GM18519 (cell line): Measurements from ENCODE around the gene SNRPD2.
A peak's percentile ranks its signal among the peaks of the same experiment; 100 is the strongest.
"Not testable (repeated sequence)": the region's sequence is repeated elsewhere in the genome, so short reads cannot be mapped to it uniquely, and the experiment has no call there.

Source experiments
- ATAC-seq: cut with Tn5 transposase; IDR thresholded peaks from one replicate; pipeline ENCODE4 v1.9.1; 2021; ENCODE audit warnings: mild to moderate bottlenecking, moderate library complexity; ENCODE audit not compliant: unreplicated experiment, low FRiP score

Gene SNRPD2

DNA sequence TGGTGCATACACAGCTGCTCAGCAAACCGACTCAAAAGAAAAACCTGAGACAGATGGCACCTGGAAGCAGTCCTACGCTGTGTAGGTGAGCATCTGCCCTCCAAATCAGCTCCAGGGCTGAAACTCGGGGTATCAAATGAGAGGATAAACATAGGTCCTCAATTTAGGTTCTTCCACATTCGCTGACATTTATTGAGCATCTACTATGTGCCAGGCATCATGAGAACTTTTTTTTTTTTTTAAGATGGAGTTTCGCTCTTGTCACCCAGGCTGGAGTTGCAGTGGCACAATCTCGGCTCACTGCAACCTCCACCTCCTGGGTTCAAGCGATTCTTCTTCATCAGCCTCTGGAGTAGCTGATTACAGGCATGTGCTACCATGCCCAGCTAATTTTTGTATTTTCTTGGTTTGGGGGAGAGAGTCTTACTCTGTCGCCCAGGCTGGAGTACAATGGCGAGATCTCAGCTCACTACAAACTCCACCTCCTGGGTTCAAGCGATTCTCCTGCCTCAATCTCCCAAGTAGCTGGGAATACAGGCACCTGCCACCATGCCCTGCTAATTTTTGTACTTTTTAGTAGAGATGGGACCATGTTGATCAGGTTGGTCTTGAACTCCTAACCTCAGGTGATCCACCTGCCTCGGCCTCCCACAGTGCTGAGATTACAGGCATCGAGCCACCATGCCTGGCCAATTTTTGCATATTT, 14.1 kb upstream of the SNRPD2 start:
- no peak for ATAC-seq

DNA sequence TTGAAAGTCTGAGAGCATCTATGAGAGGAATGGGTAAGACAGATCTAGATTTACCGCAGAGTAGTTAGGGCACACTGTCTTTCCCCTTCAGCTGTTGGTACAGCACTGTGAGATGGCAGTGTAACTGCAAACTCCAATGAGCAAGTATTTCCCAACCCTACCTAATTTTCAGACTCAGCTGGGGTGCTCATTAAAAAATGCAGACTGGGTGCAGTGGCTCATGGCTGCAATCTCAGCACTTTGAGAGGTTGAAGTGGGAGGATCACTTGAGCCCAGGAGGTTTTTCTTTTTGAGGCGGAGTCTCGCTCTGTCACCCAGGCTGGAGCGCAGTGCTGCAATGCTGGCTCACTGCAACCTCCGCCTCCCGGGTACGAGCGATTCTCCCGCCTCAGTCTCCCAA, 13.4 kb upstream of the SNRPD2 start:
- ATAC-seq: no peak

DNA sequence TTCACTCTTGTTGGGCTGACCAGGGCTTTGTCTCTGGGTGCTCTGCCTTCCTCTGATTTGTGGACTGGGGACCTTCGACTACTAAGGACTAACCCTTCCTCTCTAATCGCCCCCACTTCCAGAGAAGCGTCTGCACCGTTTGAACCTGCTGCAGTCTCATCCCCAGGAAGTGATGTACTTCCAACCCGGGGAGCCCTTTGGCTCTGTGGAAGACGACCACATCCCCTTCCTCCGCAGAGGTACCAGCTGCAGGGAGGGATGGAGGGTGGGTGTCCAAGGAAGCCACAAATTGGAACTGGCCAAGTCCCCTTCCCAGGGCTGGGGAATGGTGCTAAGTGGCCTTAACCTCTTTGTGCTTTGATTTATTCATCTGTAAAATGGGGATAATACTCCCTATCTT, 9.9 kb upstream of the SNRPD2 start:
- no peak for ATAC-seq

DNA sequence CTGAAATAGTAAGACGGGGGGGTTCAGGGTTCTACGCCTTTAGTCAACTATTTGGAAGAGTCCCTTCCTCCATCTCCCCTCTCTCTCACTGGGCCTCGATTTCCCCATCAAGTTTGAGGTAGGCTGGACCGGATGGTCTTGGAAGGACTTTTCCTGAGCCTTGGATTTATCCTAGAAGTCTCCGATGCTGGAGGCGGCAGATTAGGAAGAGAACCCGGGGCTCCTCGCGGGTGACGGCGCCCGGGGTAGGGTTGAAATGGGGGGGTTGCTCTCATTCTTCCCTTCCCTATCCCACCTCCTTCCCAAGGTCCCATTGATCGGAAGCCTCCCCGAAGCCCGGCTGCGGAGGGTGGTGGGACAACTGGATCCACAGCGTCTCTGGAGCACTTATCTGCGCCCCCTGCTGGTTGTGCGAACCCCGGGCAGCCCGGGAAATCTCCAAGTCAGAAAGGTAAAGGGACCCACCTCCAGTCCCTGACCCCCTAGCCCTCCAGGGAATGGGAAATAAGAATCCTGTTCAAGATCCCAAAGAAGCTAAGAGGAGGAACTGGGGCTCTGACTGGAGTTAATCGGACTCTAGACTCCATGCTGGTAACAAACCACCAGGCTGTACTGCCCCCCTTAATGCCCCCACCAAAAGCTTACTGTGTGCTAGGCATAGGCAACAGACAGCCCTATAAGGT, 1.5 kb upstream of the SNRPD2 start:
- no peak for ATAC-seq

GRCh38 chr19:45692187-45693105, 693 bp upstream of the SNRPD2 start, which contains the start of gene QPCTL:
QPCTL (plus strand) TSS chr19:45692666; CDS start chr19:45692704, 38 bp downstream.
- peak; percentile 78 for ATAC-seq

DNA sequence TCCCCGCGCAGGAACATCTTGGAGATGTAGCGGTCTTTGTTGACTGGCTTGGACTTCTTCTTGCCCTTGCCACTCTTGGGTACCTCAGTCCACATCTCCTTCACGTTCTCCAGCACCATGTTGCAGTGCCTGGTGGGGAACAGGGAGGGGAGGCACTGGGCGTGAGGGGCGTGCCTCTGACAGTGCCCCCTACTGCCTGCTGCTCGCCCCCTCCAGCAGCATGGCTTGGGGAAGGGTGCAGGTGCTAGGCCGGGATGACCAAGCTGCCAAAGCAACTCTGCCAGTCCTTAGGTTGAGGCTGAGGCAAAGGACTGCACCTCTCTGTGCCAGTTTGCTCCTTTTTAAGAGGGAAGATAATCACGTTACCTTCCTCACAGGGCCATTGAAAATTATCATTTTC, 4.2 kb downstream of the SNRPD2 start:
- ATAC-seq: no peak

DNA sequence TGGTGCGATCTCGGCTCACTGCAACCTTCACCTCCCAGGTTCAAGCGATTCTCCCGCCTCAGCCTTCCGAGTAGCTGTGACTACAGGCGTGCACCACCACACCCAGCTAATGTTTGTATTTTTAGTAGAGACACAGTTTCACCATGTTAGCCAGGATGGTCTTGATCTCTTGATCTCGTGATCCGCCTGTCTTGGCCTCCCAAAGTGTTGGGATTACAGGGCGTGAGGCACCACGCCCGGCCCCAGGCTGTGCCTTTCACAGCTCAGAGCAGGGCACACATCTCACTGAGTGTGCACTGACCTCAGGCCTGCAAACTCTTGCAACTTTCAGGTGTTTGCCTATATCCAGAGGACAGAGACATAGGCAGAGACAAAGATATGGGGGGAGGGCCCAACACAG, 6.7 kb downstream of the SNRPD2 start:
- ATAC-seq: not testable (repeated sequence)

DNA sequence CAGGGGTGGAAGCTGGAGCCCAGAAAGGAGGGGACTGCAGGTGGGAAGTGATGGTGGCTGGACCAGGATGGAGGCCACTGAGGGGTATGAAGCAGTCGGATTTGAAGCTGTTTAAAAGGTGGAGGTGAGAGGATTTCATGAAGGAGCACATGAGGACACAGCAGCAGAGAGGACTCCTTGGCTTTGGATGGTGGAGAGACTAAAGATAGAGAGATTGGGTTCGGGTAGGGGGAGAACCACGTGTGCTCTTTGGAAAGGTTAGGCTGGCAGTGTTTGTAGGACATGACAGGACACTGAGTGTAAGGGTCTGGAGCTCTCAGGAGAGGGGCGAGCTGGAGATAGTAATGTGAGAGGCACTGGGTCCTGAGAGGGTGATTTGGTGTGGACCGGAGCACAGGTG, 8.8 kb downstream of the SNRPD2 start:
- no peak for ATAC-seq

DNA sequence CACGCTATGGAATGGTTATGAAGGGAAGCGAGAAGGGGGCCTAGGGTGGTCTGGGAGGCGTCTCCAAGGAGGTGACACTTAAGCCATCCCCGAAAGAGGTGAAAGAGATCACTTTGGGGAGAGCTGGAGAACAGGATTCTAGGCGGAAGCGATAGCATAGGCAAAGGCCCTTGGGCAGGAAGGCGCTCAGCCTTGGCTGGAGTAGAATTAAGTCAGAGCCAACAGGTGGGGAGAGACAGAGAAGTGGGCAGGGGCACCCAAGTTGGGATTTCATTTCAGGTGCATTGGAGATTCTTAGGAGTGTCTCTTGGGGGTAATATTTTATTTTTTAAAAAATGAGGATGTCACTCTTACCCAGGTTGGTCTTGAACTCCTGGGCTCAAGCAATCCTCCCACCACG, 9.6 kb downstream of the SNRPD2 start:
- no peak for ATAC-seq

- ATAC-seq: peak; percentile 54
Measured at GRCh38 chr19:45681391-45682015, 10.2 kb downstream of the SNRPD2 start.

DNA sequence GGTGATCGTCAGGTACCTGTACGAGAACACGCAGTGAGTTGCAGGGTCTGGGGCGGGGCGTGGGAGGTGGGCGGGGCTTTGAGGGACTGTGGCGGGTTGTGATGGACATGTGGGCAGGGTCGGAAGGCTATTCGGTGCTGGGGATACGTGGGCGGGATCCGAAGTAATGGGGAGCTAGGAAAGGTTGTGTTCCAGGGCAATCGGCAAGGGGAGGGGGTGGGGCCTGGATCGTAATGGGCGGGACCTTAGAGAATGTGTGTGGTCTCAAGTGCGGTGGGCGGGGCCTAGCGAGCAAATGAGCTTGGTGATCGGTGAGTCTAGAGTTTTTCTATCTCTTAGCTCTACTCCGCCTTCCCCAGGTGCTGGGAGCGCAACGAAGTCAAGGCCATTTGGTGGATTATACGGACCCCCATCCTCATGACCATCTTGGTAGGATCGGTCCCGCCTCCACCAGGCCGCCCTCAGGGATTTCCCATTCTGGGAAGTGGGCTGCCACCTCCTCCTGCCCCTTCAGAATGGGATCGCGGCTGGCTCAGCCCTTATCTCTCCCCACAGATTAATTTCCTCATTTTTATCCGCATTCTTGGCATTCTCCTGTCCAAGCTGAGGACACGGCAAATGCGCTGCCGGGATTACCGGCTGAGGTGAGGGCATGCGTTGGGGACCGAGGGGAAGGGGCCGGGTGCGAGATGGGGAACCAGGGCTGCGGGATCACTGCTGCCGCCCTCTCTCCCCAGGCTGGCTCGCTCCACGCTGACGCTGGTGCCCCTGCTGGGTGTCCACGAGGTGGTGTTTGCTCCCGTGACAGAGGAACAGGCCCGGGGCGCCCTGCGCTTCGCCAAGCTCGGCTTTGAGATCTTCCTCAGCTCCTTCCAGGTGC, 14.2 kb downstream of the SNRPD2 start:
- no peak for ATAC-seq

GRCh38 chr19:45676851-45677263, 14.9 kb downstream of the SNRPD2 start:
- no peak for ATAC-seq

DNA sequence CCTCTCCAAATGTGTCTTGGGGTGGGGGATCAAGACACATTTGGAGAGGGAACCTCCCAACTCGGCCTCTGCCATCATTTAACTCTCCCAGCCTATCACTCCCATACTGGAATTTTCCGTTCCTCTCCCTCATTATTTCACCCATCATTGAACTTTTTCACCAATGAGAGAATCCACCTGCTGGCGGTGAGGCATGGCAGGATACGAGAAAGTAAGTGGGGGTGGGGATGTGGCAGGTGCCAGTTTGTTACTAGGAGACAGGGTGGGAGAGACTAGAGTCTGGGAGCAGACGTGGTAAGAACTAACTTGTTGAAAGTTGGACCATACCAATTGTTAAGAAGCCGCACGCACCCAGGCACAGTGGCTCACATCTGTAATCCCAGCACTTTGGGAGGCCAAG, 16.8 kb downstream of the SNRPD2 start:
- no peak for ATAC-seq

DNA sequence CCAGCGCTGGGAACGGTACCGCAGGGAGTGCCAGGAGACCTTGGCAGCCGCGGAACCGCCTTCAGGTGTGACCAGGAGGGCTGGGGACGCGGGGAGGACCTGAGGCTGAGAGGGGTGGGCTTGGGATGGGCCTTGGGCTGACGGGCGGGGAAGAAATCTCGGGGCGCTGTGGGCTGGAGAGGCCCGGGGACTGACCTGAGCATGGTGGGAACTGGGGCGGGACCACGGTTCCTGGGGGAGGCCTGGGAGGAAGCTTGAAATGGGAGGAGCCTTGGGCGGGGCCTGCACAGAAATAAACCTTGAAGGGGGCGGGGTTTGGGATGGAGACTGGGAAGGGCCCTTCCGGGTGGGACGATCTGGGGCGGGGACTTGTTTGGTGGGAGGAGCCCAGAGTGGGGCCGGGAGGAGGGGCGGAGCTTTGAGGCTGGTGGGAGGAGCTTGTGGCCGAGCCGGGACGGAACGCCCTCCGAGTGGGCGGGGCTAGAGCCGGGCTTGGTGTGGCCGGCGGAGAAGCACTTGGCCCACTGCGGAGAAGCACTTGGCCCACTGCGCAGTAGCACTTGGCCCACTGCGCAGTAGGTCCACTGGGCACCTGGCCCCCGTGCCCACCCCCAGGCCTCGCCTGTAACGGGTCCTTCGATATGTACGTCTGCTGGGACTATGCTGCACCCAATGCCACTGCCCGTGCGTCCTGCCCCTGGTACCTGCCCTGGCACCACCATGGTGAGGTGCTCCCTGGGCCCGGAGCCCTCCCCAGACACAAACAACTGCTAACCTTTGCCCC, 20.9 kb downstream of the SNRPD2 start:
- ATAC-seq: peak; percentile 43

DNA sequence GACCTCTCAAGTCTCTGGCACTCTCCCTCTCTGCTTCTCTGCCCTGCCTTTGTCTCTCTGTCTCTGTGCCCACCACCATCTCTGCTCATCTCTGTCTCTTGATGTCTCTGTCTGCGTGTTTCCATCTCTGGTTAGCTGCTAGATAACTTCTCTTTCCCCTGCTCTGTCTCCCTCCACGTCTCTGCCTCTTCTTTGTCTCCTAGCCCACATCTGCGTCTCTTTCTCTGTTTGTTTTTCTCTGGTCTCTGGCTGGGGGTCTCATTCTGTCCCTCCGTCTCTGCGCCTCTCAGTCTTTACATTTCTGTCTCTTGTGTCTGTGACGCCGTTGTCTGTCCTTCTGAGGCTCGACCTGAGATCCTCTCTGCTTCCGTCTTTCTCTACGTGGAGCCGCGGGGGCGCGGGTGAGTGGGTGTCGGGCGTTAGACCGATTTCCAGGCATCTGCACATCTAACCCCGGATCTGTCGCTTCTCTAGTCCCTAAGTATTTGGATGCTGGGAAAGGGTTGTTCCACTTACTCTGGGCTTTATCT, 23.3 kb downstream of the SNRPD2 start:
- ATAC-seq: no peak

DNA sequence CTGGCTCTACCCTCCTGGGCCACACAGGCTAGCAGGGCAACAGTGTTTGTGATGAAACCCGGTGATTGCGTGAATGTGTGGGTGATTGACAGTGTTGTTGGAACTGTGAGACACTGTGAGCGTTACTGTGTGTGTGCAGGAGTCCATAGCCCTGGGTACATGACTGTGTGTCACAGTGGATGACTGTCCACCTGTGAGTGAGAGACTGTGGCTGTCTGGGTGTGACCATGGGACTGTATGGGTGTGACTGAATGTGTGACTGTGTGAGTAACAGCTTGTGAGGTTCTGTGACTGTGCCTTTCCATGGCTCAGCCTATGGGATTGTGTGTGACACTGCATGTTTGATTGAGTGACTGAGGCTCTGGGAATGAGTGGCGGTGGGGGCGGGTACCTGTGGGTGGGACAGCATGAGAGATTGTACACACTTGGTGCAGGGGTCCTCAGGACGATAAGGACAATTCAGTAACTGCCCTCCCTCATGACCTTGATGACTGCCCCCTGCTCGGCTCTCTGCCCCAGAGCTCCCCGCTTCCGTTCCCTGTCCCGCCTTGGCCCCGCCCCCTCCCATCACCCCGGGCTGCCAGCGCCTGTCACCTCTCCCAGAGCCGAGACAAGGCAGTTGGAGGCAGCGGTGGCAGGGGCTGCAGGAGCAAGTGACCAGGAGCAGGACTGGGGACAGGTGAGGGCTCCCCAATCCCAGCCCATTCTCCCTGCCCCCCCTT, 24.0 kb downstream of the SNRPD2 start, which contains the start of gene GIPR:
Gene GIPR, plus strand, starts transcription at position 602 of the 722 bp plus-strand sequence. CDS start 1,300 bp downstream, outside the sequence.
- ATAC-seq: no peak

GRCh38 chr19:45664575-45664974, 27.2 kb downstream of the SNRPD2 start:
- no peak for ATAC-seq

GRCh38 chr19:45663800-45664199, 28.0 kb downstream of the SNRPD2 start:
- ATAC-seq: no peak
